NB4 (cell line): ENCODE data around the gene HSPA12A.

Experiments used
- DNase-seq: peaks from one replicate; pipeline ENCODE4 v3.0.0; 2010; ENCODE audit warnings: low read depth
- H3K4me3 ChIP-seq: one replicate; pipeline ENCODE4 v1.5.1; 2011; ENCODE audit warnings: mild to moderate bottlenecking, low read depth, low read length, moderate library complexity
- MAX ChIP-seq: IDR thresholded peaks from 2 replicates; pipeline ENCODE4 v1.6.1; 2011; ENCODE audit warnings: low read depth, low read length
- MYC ChIP-seq: IDR thresholded peaks from 2 replicates; pipeline ENCODE4 v1.6.1; 2011; ENCODE audit warnings: low read depth, low read length
- POLR2A ChIP-seq: IDR thresholded peaks from 2 replicates; pipeline ENCODE4 v1.6.1; 2011; ENCODE audit warnings: mild to moderate bottlenecking; ENCODE audit not compliant: insufficient read length; ENCODE audit errors: extremely low read depth
- TF ChIP-seq, protein P1 (sequence below): IDR thresholded peaks from one replicate; pipeline ENCODE4 v1.5.1; 2012; ENCODE audit warnings: low read depth, low read length

HSPA12A gene

DNA sequence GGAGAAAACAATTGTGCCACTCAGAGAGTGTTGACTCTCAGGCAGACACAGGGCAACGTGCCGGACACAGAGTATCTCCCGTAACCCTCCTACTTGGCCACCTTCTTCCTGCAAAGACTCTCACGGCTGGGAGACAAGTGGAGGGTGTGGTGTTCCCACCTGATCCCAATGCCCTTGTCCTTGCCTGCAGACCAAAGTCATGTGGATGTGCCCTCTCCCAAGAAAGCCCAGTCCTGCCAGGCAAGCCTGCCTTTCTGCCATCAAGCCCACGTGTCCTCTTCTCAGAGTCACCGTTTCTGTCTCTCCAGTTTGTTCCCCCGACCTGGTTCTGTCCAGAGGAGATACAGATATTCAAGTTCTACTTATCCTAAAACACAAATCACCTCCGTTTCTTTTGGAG is 120.9 kb downstream of the HSPA12A start:
- no peak overlapping the region for H3K4me3 ChIP-seq
- no peak for DNase-seq
- no peak for TF ChIP-seq POLR2A
- TF ChIP-seq, protein P1, sequence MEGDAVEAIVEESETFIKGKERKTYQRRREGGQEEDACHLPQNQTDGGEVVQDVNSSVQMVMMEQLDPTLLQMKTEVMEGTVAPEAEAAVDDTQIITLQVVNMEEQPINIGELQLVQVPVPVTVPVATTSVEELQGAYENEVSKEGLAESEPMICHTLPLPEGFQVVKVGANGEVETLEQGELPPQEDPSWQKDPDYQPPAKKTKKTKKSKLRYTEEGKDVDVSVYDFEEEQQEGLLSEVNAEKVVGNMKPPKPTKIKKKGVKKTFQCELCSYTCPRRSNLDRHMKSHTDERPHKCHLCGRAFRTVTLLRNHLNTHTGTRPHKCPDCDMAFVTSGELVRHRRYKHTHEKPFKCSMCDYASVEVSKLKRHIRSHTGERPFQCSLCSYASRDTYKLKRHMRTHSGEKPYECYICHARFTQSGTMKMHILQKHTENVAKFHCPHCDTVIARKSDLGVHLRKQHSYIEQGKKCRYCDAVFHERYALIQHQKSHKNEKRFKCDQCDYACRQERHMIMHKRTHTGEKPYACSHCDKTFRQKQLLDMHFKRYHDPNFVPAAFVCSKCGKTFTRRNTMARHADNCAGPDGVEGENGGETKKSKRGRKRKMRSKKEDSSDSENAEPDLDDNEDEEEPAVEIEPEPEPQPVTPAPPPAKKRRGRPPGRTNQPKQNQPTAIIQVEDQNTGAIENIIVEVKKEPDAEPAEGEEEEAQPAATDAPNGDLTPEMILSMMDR: no peak
- no peak for TF ChIP-seq MYC
- TF ChIP-seq MAX: no peak
